Karpas-422 (cell line): Measurements from ENCODE around the gene BACH2. TPM values are rescaled to one million over a fixed set of nuclear protein-coding genes. Genes with fewer than 3 reads are reported as not detected.
"Not testable (repeated sequence)": the region's sequence is repeated elsewhere in the genome, so short reads cannot be mapped to it uniquely, and the experiment has no call there.

Source experiments
- DNase-seq: peaks from one replicate; pipeline ENCODE4 v3.0.0-alpha.2; 2015
- H2AFZ ChIP-seq: fragments of 200-600 bp; sonication (generic); 2 replicates; pipeline ENCODE4 v1.6.1; 2014; ENCODE audit warnings: antibody characterized with exemption, low read length, mixed read lengths
- H3K27ac ChIP-seq: fragments of 200-600 bp; sonication (generic); 2 replicates; pipeline ENCODE4 v1.5.1; 2014; ENCODE audit warnings: mild to moderate bottlenecking, low read length, moderate library complexity
- H3K27me3 ChIP-seq: fragments of 200-600 bp; sonication (generic); 2 replicates; pipeline ENCODE4 v1.6.1; 2014; ENCODE audit warnings: low read length, mixed read lengths
- H3K36me3 ChIP-seq: fragments of 200-600 bp; sonication (generic); 2 replicates; pipeline ENCODE4 v1.6.1; 2014; ENCODE audit warnings: low read length, mixed read lengths; ENCODE audit not compliant: insufficient read depth
- H3K4me1 ChIP-seq: fragments of 200-600 bp; sonication (generic); 2 replicates; pipeline ENCODE4 v1.6.1; 2014; ENCODE audit warnings: mild to moderate bottlenecking, low read length, mixed read lengths
- H3K4me2 ChIP-seq: fragments of 200-600 bp; sonication (generic); 2 replicates; pipeline ENCODE4 v1.6.1; 2014; ENCODE audit warnings: low read length, low read depth, mild to moderate bottlenecking; ENCODE audit not compliant: poor library complexity, severe bottlenecking
- H3K4me3 ChIP-seq: fragments of 200-600 bp; sonication (generic); 2 replicates; pipeline ENCODE4 v1.5.1; 2014; ENCODE audit warnings: mild to moderate bottlenecking, antibody characterized with exemption, low read length, mixed read lengths
- H3K79me2 ChIP-seq: fragments of 200-600 bp; sonication (generic); 2 replicates; pipeline ENCODE4 v1.6.1; 2014; ENCODE audit warnings: mild to moderate bottlenecking, low read length, mixed read lengths
- H3K9ac ChIP-seq: fragments of 200-600 bp; sonication (generic); 2 replicates; pipeline ENCODE4 v1.6.0; 2014; ENCODE audit warnings: low read length
- H3K9me2 ChIP-seq: fragments of 200-600 bp; sonication (generic), shearing (Covaris generic); replicated peaks from 2 replicates; pipeline ENCODE4 v1.6.0; 2014; ENCODE audit warnings: mild to moderate bottlenecking, low read length, moderate library complexity; ENCODE audit not compliant: insufficient read depth
- H3K9me3 ChIP-seq: fragments of 300-700, 200-600 bp; sonication (generic); 2 replicates; pipeline ENCODE4 v1.6.1; 2014; ENCODE audit warnings: low read length, mixed read lengths
- H4K20me1 ChIP-seq: fragments of 200-600 bp; sonication (generic); 2 replicates; pipeline ENCODE4 v1.6.1; 2014; ENCODE audit warnings: mild to moderate bottlenecking, antibody characterized with exemption, low read length, low read depth; ENCODE audit not compliant: insufficient read depth
- total RNA-seq: library from RNA; depleted of rRNA; stranded (reverse); fragments of >200 nt; shearing (Covaris generic); gene quantifications from 2 replicates; pipeline ENCODE4 v1.2.3, GENCODE V29; 2014; ENCODE audit warnings: low replicate concordance

The BACH2 gene
- total RNA-seq, 1 experiment from 2014 or later: 3.2 TPM

GRCh38 chr6:90282265-90282664 lies 14.4 kb downstream of the BACH2 start:
- H3K36me3 ChIP-seq, H3K9ac ChIP-seq, H3K27ac ChIP-seq, DNase-seq, H3K27me3 ChIP-seq, H2AFZ ChIP-seq, H3K79me2 ChIP-seq, H3K9me2 ChIP-seq, H3K4me3 ChIP-seq, H4K20me1 ChIP-seq, H3K9me3 ChIP-seq, H3K4me2 ChIP-seq: not testable (repeated sequence)
- H3K4me1 ChIP-seq: peaks cover 20% of the 10 kb centered on the region

- no peak for DNase-seq
- no peaks in the 10 kb centered on the region for H3K79me2 ChIP-seq
- H2AFZ ChIP-seq: no peak overlapping the region
- no peaks in the 10 kb centered on the region for H3K27me3 ChIP-seq
- H3K4me2 ChIP-seq: no peak overlapping the region
- H3K27ac ChIP-seq: no peak overlapping the region
- H4K20me1 ChIP-seq: no peaks in the 10 kb centered on the region
- H3K4me3 ChIP-seq: no peak overlapping the region
- no peaks in the 10 kb centered on the region for H3K9me3 ChIP-seq
- no peak overlapping the region for H3K9ac ChIP-seq
- no peaks in the 10 kb centered on the region for H3K9me2 ChIP-seq
- no peaks in the 10 kb centered on the region for H3K4me1 ChIP-seq
- no peaks in the 10 kb centered on the region for H3K36me3 ChIP-seq
These were observed 18.5 kb downstream of the BACH2 start for GRCh38 chr6:90278129-90278528.

- H3K79me2 ChIP-seq: no peaks in the 10 kb centered on the region
- H3K36me3 ChIP-seq: no peaks in the 10 kb centered on the region
- no peaks in the 10 kb centered on the region for H3K27me3 ChIP-seq
- no peaks in the 10 kb centered on the region for H3K4me1 ChIP-seq
- H2AFZ ChIP-seq: no peak overlapping the region
- H3K9ac ChIP-seq: no peak overlapping the region
- no peaks in the 10 kb centered on the region for H3K9me3 ChIP-seq
- H3K9me2 ChIP-seq: no peaks in the 10 kb centered on the region
- no peak for DNase-seq
- H3K4me3 ChIP-seq: no peak overlapping the region
- H3K4me2 ChIP-seq: no peak overlapping the region
- no peak overlapping the region for H3K27ac ChIP-seq
- H4K20me1 ChIP-seq: no peaks in the 10 kb centered on the region
These were observed 19.2 kb downstream of the BACH2 start for GRCh38 chr6:90277302-90278011.

GRCh38 chr6:90274451-90275030 lies 22.1 kb downstream of the BACH2 start:
- H3K27me3 ChIP-seq: no peaks in the 10 kb centered on the region
- H3K4me1 ChIP-seq: no peaks in the 10 kb centered on the region
- no peak overlapping the region for H3K9ac ChIP-seq
- no peak overlapping the region for H2AFZ ChIP-seq
- H3K9me2 ChIP-seq: no peaks in the 10 kb centered on the region
- H3K4me3 ChIP-seq: no peak overlapping the region
- no peaks in the 10 kb centered on the region for H3K79me2 ChIP-seq
- H3K4me2 ChIP-seq: no peak overlapping the region
- no peaks in the 10 kb centered on the region for H4K20me1 ChIP-seq
- no peak for DNase-seq
- no peaks in the 10 kb centered on the region for H3K9me3 ChIP-seq
- H3K27ac ChIP-seq: no peak overlapping the region
- H3K36me3 ChIP-seq: no peaks in the 10 kb centered on the region

DNA sequence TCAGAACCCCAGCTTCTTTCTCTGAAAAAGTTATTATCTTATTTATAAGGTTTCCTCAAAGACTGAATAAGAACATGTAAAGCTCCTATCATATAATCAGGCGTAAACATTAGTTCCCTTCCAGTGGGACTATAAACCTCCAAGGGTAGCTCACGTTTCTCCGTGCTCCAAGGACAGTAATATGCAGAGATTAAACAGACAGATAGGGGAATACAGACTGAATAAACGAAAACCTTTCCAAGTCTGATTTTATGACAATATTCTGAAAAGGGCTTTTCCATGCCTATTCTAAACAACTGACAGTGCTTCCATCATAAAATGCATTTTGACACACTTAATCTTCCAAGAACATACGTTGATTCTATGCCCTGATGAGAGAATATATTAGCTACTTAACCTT lies 22.8 kb downstream of the BACH2 start:
- Histone ChIP-seq H3K4me1 (no peaks in the 10 kb centered on the region), H3K4me2 (no peak overlapping the region), H4K20me1 (no peaks in the 10 kb centered on the region), H3K4me3 (no peak overlapping the region), H2AFZ (no peak overlapping the region), H3K9me3 (no peaks in the 10 kb centered on the region), H3K9ac (no peak overlapping the region), H3K27me3 (no peaks in the 10 kb centered on the region), H3K79me2 (no peaks in the 10 kb centered on the region), H3K9me2 (no peaks in the 10 kb centered on the region), H3K27ac (no peak overlapping the region), H3K36me3 (no peaks in the 10 kb centered on the region)
- DNase-seq: no peak

GRCh38 chr6:90272895-90273294 lies 23.7 kb downstream of the BACH2 start:
- no peak overlapping the region for H3K27ac ChIP-seq

GRCh38 chr6:90271831-90272230 lies 24.8 kb downstream of the BACH2 start:
- Histone ChIP-seq H3K27ac (no peak overlapping the region), H3K4me3 (no peak overlapping the region), H3K4me2 (no peak overlapping the region), H3K79me2 (no peaks in the 10 kb centered on the region), H3K4me1 (no peaks in the 10 kb centered on the region), H3K27me3 (no peaks in the 10 kb centered on the region), H2AFZ (no peak overlapping the region), H3K9ac (no peak overlapping the region), H3K36me3 (no peaks in the 10 kb centered on the region), H3K9me2 (no peaks in the 10 kb centered on the region), H3K9me3 (no peaks in the 10 kb centered on the region), H4K20me1 (no peaks in the 10 kb centered on the region)
- DNase-seq: no peak

More at GRCh38 chr6:90272895-90273294, 23.7 kb downstream of the BACH2 start:
- H3K4me3 ChIP-seq: no peak overlapping the region
- H4K20me1 ChIP-seq: no peaks in the 10 kb centered on the region
- DNase-seq: no peak
- H3K27me3 ChIP-seq: no peaks in the 10 kb centered on the region
- H3K9me2 ChIP-seq: no peaks in the 10 kb centered on the region
- no peaks in the 10 kb centered on the region for H3K4me1 ChIP-seq
- no peak overlapping the region for H3K9ac ChIP-seq
- H3K4me2 ChIP-seq: no peak overlapping the region
- no peaks in the 10 kb centered on the region for H3K79me2 ChIP-seq
- no peaks in the 10 kb centered on the region for H3K36me3 ChIP-seq
- no peak overlapping the region for H2AFZ ChIP-seq
- no peaks in the 10 kb centered on the region for H3K9me3 ChIP-seq

DNA sequence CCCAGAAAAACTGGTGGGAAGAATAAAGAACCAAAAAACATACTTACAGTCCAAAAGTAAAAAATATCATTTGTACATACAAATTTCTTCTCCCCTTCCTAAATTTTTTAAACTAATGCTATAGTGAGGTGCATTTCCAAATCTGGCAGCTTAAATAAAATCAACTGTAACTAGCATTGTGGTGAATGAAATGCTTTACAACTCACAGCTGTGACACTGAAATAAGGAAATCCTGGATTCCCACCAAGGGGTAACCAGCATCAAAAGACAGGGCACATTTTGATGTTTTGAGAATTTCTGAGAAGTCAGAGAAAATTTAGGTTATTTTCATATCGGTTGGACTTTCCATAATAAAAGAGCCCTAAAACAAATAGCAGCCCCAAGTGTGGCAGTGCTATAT lies 27.3 kb downstream of the BACH2 start:
- Histone ChIP-seq H3K9ac (no peak overlapping the region), H3K4me2 (no peak overlapping the region), H3K27me3 (no peaks in the 10 kb centered on the region), H3K4me3 (no peak overlapping the region), H4K20me1 (no peaks in the 10 kb centered on the region), H3K27ac (no peak overlapping the region), H3K79me2 (no peaks in the 10 kb centered on the region), H3K36me3 (no peaks in the 10 kb centered on the region), H2AFZ (no peak overlapping the region), H3K9me3 (no peaks in the 10 kb centered on the region), H3K4me1 (no peaks in the 10 kb centered on the region), H3K9me2 (no peaks in the 10 kb centered on the region)
- DNase-seq: no peak
